HepG2 (cell line): Measurements from ENCODE around the gene CEP83. TPM values are rescaled to one million over a fixed set of nuclear protein-coding genes. Genes with fewer than 3 reads are reported as not detected.

Experiments
- ATAC-seq: fragments of 200-7000 bp; cut with Tn5 transposase; 3 replicates; pipeline ENCODE4 v1.9.1; 2020; ENCODE audit warnings: mild to moderate bottlenecking, moderate library complexity
- BruUV-seq: library from RNA; stranded (reverse); fragments of 400-500 nt; replicated peaks from 2 replicates; lab custom pipeline; 2021; lab: Mats Ljungman, UMichigan
- CTCF ChIA-PET: fragments of 300-600 bp; formaldehyde crosslinking; extraction: SDS; loops from one replicate; lab custom pipeline; 2021; ENCODE audit warnings: low total read pairs, inconsistent platforms, low intra/inter-chr PET ratio; lab: Yijun Ruan, JAX
- POLR2A ChIA-PET: fragments of 350-600 bp; sonication (Branson Sonifier 250); formaldehyde crosslinking; loops from one replicate; lab custom pipeline; 2020; ENCODE audit warnings: antibody characterized with exemption, inconsistent platforms; lab: Yijun Ruan, JAX
- DNase-seq: peaks from one replicate; pipeline ENCODE4 v3.0.0-alpha.2; 2015; ENCODE audit warnings: low spot score
- FAIRE-seq: peaks from 3 replicates; lab custom pipeline; 2011; peaks lifted over from hg19 to GRCh38; lab: Jason Lieb, UNC
- H2AFZ ChIP-seq: one replicate; pipeline ENCODE4 v1.6.1; 2011; ENCODE audit warnings: low read length, inconsistent platforms
- H3K27ac ChIP-seq: fragments of 300-600 bp; 3 replicates; pipeline ENCODE4 v1.8.0; 2011; ENCODE audit warnings: mixed run types, mild to moderate bottlenecking, mixed read lengths, low read length, inconsistent platforms; ENCODE audit not compliant: insufficient read depth; ENCODE audit errors: extremely low read length
- H3K27me3 ChIP-seq, 2 experiments: fragments of 200-600 bp in 1 of 2; 2 replicates in 1 of 2; 3 replicates in 1 of 2; pipeline versions ENCODE4 v1.6.0 to v1.8.0; 2011; ENCODE audit warnings: low read length in 2 of 2, mild to moderate bottlenecking in 2 of 2, moderate library complexity in 2 of 2, inconsistent platforms in 1 of 2; ENCODE audit not compliant: insufficient read depth in 2 of 2, control insufficient read depth in 1 of 2
- H3K36me3 ChIP-seq, 2 experiments: fragments of 200-600 bp in 1 of 2; replicated peaks in 1 of 2; 2 replicates in 1 of 2; 3 replicates in 1 of 2; pipeline versions ENCODE4 v1.5.1 to v1.8.0; 2011; ENCODE audit warnings: low read length in 2 of 2, inconsistent platforms in 1 of 2; ENCODE audit not compliant: insufficient read depth in 2 of 2, control insufficient read depth in 1 of 2
- H3K4me1 ChIP-seq: 2 replicates; pipeline ENCODE4 v1.5.1; 2012; ENCODE audit warnings: low read length, inconsistent platforms; ENCODE audit not compliant: insufficient read depth
- H3K4me2 ChIP-seq: 2 replicates; pipeline ENCODE4 v1.6.0; 2011; ENCODE audit warnings: low read depth, low read length, inconsistent platforms
- H3K4me3 ChIP-seq, 3 experiments: fragments of 200-600 bp in 1 of 3; sonication (generic), shearing (Covaris generic) in 1 of 3; replicated peaks in 1 of 3; 2 replicates each; pipeline ENCODE4 v1.5.1; 2011 to 2016; ENCODE audit warnings: low read length in 3 of 3, inconsistent platforms in 2 of 3, low read depth in 2 of 3, mild to moderate bottlenecking in 2 of 3, control low read depth in 1 of 3, mixed read lengths in 1 of 3; ENCODE audit not compliant: insufficient read depth in 1 of 3
- H3K79me2 ChIP-seq: one replicate; pipeline ENCODE4 v1.6.1; 2011; ENCODE audit warnings: low read length, inconsistent platforms; ENCODE audit not compliant: insufficient read depth
- H3K9ac ChIP-seq: 2 replicates; pipeline ENCODE4 v1.6.0; 2011; ENCODE audit warnings: mild to moderate bottlenecking, low read depth, low read length, inconsistent platforms; ENCODE audit not compliant: insufficient read depth
- H3K9me3 ChIP-seq: 2 replicates; pipeline ENCODE4 v1.5.1; 2012; ENCODE audit warnings: mild to moderate bottlenecking, low read length
- H4K20me1 ChIP-seq: 2 replicates; pipeline ENCODE4 v1.6.0; 2011; ENCODE audit warnings: inconsistent platforms, mild to moderate bottlenecking, low read length, moderate library complexity; ENCODE audit not compliant: insufficient read depth
- CCAR2 ChIP-seq: fragments of 200-400 bp; formaldehyde crosslinking; optimal IDR thresholded peaks from 2 replicates; pipeline ENCODE3; 2018; ENCODE audit warnings: low read depth, mild to moderate bottlenecking, low read length, moderate library complexity
- E2F5 ChIP-seq: sonication (generic); formaldehyde crosslinking; conservative IDR thresholded peaks from 2 replicates; pipeline ENCODE4 v1.4.0; 2020; ENCODE audit warnings: missing genetic modification reagents
- LCORL ChIP-seq, 2 experiments: fragments of 450-650 bp in 1 of 2; sonication (generic) in 1 of 2; formaldehyde crosslinking in 1 of 2; IDR thresholded peaks; 2 replicates each; pipeline versions ENCODE4 v1.5.0 to v1.6.1; 2017 to 2020; ENCODE audit warnings: antibody characterized with exemption in 1 of 2, missing genetic modification reagents in 1 of 2
- SMARCC2 ChIP-seq: fragments of 450-650 bp; IDR thresholded peaks from 2 replicates; pipeline ENCODE4 v1.6.1; 2017; ENCODE audit warnings: antibody characterized with exemption, mild to moderate bottlenecking
- SOX5 ChIP-seq: IDR thresholded peaks from 2 replicates; pipeline ENCODE4 v1.6.1; 2016; ENCODE audit warnings: borderline replicate concordance
- SP1 ChIP-seq, 2 experiments: fragments of 450-650 bp in 1 of 2; sonication (generic) in 1 of 2; formaldehyde crosslinking in 1 of 2; IDR thresholded peaks; 2 replicates each; pipeline versions ENCODE4 v1.4.0 to v1.6.1; 2016 to 2020; ENCODE audit warnings: missing genetic modification reagents in 1 of 2
- U2AF2 ChIP-seq: fragments of 200-400 bp; formaldehyde crosslinking; IDR thresholded peaks from 2 replicates; pipeline ENCODE4 v1.6.1; 2017; ENCODE audit warnings: low read depth, mild to moderate bottlenecking, low read length
- ZFP91 ChIP-seq: sonication (generic); formaldehyde crosslinking; IDR thresholded peaks from 2 replicates; pipeline ENCODE4 v1.9.0; 2022; ENCODE audit warnings: missing genetic modification reagents, mild to moderate bottlenecking, borderline replicate concordance
- ZHX2 ChIP-seq, 2 experiments: sonication (generic) in 1 of 2; formaldehyde crosslinking in 1 of 2; IDR thresholded peaks; 2 replicates each; pipeline versions ENCODE4 v1.6.1 to v1.9.0; 2014 to 2022; ENCODE audit warnings: antibody characterized with exemption in 1 of 2, borderline replicate concordance in 1 of 2, inconsistent platforms in 1 of 2, low read depth in 1 of 2, missing genetic modification reagents in 1 of 2
- ZNF329 ChIP-seq: sonication (generic); formaldehyde crosslinking; IDR thresholded peaks from 2 replicates; pipeline ENCODE4 v1.9.0; 2021; ENCODE audit warnings: low read depth, mild to moderate bottlenecking, missing genetic modification reagents
- ZNF589 ChIP-seq: sonication (generic); formaldehyde crosslinking; conservative IDR thresholded peaks from 2 replicates; pipeline ENCODE4 v1.8.0; 2022; ENCODE audit warnings: mild to moderate bottlenecking, moderate library complexity, missing genetic modification reagents
- WGBS: methylation state at CpG from one replicate; pipeline ENCODE4 v1.1.6; 2017; ENCODE audit warnings: low lambda C conversion rate; 5-methylcytosine and 5-hydroxymethylcytosine counted together
- in situ Hi-C: cut with HindIII; loops from 2 replicates; pipeline ENCODE4 v1.10.0; 2017; ENCODE audit warnings: low pct_unique_long_range_greater_than_20kb; ENCODE audit not compliant: extremely low pct_ligation_motif_present
- intact Hi-C: fragments of 100-400 bp; cut with micrococcal nuclease; formaldehyde crosslinking; loops from one replicate; pipeline ENCODE4 v1.10.0; 2022; ENCODE audit not compliant: unreplicated experiment
- polyA plus RNA-seq, 8 experiments: library from polyadenylated mRNA; depleted of rRNA in 3 of 8; stranded (reverse) in 7 of 8; unstranded in 1 of 8; fragments of >200 nt; fragmentation: Illumina TruSeq in 4 of 8; extraction: Trizol in 4 of 8; gene quantifications; 2 replicates each; pipeline versions ENCODE4 v1.2.1 to v1.2.3, GENCODE V29; 2011 to 2016; ENCODE audit warnings: low read depth in 4 of 8, missing spikeins in 1 of 8, mixed read lengths in 1 of 8; ENCODE audit not compliant: insufficient read depth in 1 of 8
- total RNA-seq, 5 experiments: library from RNA; depleted of rRNA; stranded (reverse); fragments of >200 nt; fragmentation: Illumina TruSeq; extraction: Trizol; gene quantifications; 2 replicates each; pipeline ENCODE4 v1.2.3, GENCODE V29; 2016; ENCODE audit warnings: low read depth in 1 of 5
- TF ChIP-seq, protein P1 (sequence below): IDR thresholded peaks from 2 replicates; pipeline ENCODE4 v1.6.1; 2016

The CEP83 gene
- total and polyA plus RNA-seq, 2 of the 13 experiments (the other 11 are each of a cell fraction or from before 2014, with no cell fraction given): 6.2 to 19.2 TPM

- no peak for TF ChIP-seq ZNF589
- TF ChIP-seq SMARCC2: no peak
- TF ChIP-seq CCAR2: no peak
- TF ChIP-seq SOX5 (CRISPR knock-in tag): no peak
Measured at GRCh38 chr12:94269316-94269999, 190.2 kb downstream of the CEP83 start (continued).

- 93% methylated on average over 5 of the region's 5 CpGs for WGBS
- H2AFZ ChIP-seq: no peak overlapping the region
- no peak overlapping the region for H3K27ac ChIP-seq
- H3K4me1 ChIP-seq: no peaks in the 10 kb centered on the region
- H3K9ac ChIP-seq: no peak overlapping the region
- no peak overlapping the region for H3K4me2 ChIP-seq
- H3K79me2 ChIP-seq: no peaks in the 10 kb centered on the region
- H3K36me3 ChIP-seq: peaks cover 1 to 14% of the 10 kb centered on the region in 2 experiments; a peak in 2 of 5 replicates
- H3K27me3 ChIP-seq: no peaks in the 10 kb centered on the region
- H4K20me1 ChIP-seq: no peaks in the 10 kb centered on the region
- no peak overlapping the region for H3K4me3 ChIP-seq
- no peak for ATAC-seq
- H3K9me3 ChIP-seq: no peaks in the 10 kb centered on the region
- ChIA-PET CTCF (no interaction called here), POLR2A (no interaction called here)
- DNase-seq: no peak
- FAIRE-seq: no peak
- no TSS peak for BruUV-seq
- intact Hi-C loops: no loop called here
- in situ Hi-C loops: loop anchor here (5.0 kb wide), 1 partner anchor 264 kb away; no protein-coding TSS in a partner anchor
- TF ChIP-seq SP1 (IDR thresholded peaks at IDR 0.05) (no peak), SP1 (CRISPR knock-in tag; IDR thresholded peaks at IDR 0.05) (no peak), U2AF2 (no peak), ZNF329 (no peak), LCORL (IDR thresholded peaks at IDR 0.05) (no peak), LCORL (CRISPR knock-in tag; IDR thresholded peaks at IDR 0.05) (no peak), ZHX2 (IDR thresholded peaks at IDR 0.05; ENCODE audit: low read depth) (no peak), ZHX2 (CRISPR knock-in tag; IDR thresholded peaks at IDR 0.05; ENCODE audit: borderline replicate concordance) (no peak), E2F5 (CRISPR knock-in tag) (no peak), ZFP91 (CRISPR knock-in tag) (no peak)
- TF ChIP-seq, protein P1, sequence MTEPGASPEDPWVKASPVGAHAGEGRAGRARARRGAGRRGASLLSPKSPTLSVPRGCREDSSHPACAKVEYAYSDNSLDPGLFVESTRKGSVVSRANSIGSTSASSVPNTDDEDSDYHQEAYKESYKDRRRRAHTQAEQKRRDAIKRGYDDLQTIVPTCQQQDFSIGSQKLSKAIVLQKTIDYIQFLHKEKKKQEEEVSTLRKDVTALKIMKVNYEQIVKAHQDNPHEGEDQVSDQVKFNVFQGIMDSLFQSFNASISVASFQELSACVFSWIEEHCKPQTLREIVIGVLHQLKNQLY: no peak
Measured at GRCh38 chr12:94267921-94268471, 191.7 kb downstream of the CEP83 start.
